DOHH2 (cell line): Measurements from ENCODE around the gene RGS18.

ENCODE experiments used
- EZH2phosphoT487 ChIP-seq: fragments of 200-600 bp; sonication (generic); IDR thresholded peaks from 2 replicates; pipeline ENCODE4 v1.6.1; 2017; ENCODE audit warnings: borderline replicate concordance, mild to moderate bottlenecking, antibody characterized with exemption, low read length, moderate library complexity, mixed read lengths
- TF ChIP-seq, protein P1 (sequence below): fragments of 200-600 bp; sonication (generic); IDR thresholded peaks from one replicate; pipeline ENCODE4 v1.5.1; 2014; ENCODE audit warnings: antibody characterized with exemption, mild to moderate bottlenecking, low read depth, low read length; ENCODE audit not compliant: poor library complexity, severe bottlenecking

DNA sequence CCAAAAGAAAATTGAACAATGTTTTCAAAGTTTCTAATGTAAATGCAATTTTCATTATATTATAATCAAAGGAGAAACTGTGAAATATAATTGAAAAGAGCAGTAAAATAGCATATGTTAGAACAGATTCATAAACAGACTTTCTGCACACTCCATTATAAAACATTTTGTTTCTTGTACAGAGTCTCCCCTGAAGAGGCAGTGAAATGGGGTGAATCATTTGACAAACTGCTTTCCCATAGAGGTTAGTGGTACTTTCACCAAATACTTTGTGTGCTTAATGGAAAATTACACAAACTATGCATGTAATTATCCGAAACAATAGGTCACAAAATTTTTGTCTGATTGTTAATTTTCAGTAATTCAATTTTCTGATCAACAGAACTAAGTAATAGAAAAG is 1.9 kb downstream of the RGS18 start:
- TF ChIP-seq, protein P1, sequence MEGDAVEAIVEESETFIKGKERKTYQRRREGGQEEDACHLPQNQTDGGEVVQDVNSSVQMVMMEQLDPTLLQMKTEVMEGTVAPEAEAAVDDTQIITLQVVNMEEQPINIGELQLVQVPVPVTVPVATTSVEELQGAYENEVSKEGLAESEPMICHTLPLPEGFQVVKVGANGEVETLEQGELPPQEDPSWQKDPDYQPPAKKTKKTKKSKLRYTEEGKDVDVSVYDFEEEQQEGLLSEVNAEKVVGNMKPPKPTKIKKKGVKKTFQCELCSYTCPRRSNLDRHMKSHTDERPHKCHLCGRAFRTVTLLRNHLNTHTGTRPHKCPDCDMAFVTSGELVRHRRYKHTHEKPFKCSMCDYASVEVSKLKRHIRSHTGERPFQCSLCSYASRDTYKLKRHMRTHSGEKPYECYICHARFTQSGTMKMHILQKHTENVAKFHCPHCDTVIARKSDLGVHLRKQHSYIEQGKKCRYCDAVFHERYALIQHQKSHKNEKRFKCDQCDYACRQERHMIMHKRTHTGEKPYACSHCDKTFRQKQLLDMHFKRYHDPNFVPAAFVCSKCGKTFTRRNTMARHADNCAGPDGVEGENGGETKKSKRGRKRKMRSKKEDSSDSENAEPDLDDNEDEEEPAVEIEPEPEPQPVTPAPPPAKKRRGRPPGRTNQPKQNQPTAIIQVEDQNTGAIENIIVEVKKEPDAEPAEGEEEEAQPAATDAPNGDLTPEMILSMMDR: no peak
- no peak for TF ChIP-seq EZH2phosphoT487
